HEK293 (cell line): ENCODE results near the gene DCTN1.

ENCODE experiments used
- BCL11A ChIP-seq: fragments of 450-650 bp; formaldehyde crosslinking; IDR thresholded peaks from 2 replicates; pipeline ENCODE4 v1.5.1; 2016; ENCODE audit warnings: low read depth, missing biosample characterization, missing genetic modification characterization
- GLIS1 ChIP-seq: fragments of 450-650 bp; formaldehyde crosslinking; IDR thresholded peaks from 2 replicates; pipeline ENCODE4 v1.5.1; 2016; ENCODE audit warnings: missing biosample characterization, missing genetic modification characterization
- HOXD13 ChIP-seq: sonication (generic); formaldehyde crosslinking; IDR thresholded peaks from 2 replicates; pipeline ENCODE4 v1.8.0; 2022; ENCODE audit warnings: missing genetic modification reagents, borderline replicate concordance
- MEIS1 ChIP-seq: sonication (generic); formaldehyde crosslinking; IDR thresholded peaks from 2 replicates; pipeline ENCODE4 v1.8.1; 2022; ENCODE audit warnings: missing genetic modification reagents, mild to moderate bottlenecking, borderline replicate concordance
- PRDM1 ChIP-seq: fragments of 450-650 bp; formaldehyde crosslinking; IDR thresholded peaks from 2 replicates; pipeline ENCODE4; 2016; ENCODE audit warnings: missing biosample characterization, missing genetic modification characterization
- SP3 ChIP-seq: fragments of 450-650 bp; formaldehyde crosslinking; IDR thresholded peaks from 2 replicates; pipeline ENCODE4 v1.5.1; 2016; ENCODE audit warnings: missing biosample characterization, missing genetic modification characterization
- ZFHX2 ChIP-seq: fragments of 450-650 bp; formaldehyde crosslinking; conservative IDR thresholded peaks from 2 replicates; pipeline ENCODE4 v1.5.1; 2016; ENCODE audit warnings: missing biosample characterization, missing genetic modification characterization
- ZNF121 ChIP-seq: fragments of 450-650 bp; formaldehyde crosslinking; IDR thresholded peaks from 2 replicates; pipeline ENCODE4 v1.5.1; 2016; ENCODE audit warnings: missing biosample characterization, missing genetic modification characterization
- ZNF132 ChIP-seq: fragments of 450-650 bp; formaldehyde crosslinking; IDR thresholded peaks from 2 replicates; pipeline ENCODE4 v1.5.1; 2017; ENCODE audit warnings: missing biosample characterization, missing genetic modification characterization, borderline replicate concordance
- ZNF133 ChIP-seq: fragments of 450-650 bp; formaldehyde crosslinking; IDR thresholded peaks from 2 replicates; pipeline ENCODE4 v1.5.1; 2016; ENCODE audit warnings: missing biosample characterization, missing genetic modification characterization
- ZNF16 ChIP-seq: fragments of 450-650 bp; formaldehyde crosslinking; IDR thresholded peaks from 2 replicates; pipeline ENCODE4 v1.5.1; 2016; ENCODE audit warnings: low read depth, missing biosample characterization, missing genetic modification characterization
- ZNF19 ChIP-seq: fragments of 450-650 bp; formaldehyde crosslinking; IDR thresholded peaks from 2 replicates; pipeline ENCODE4; 2016; ENCODE audit warnings: missing biosample characterization, missing genetic modification characterization, low read depth
- ZNF48 ChIP-seq: fragments of 450-650 bp; formaldehyde crosslinking; IDR thresholded peaks from 2 replicates; pipeline ENCODE4 v1.5.1; 2016; ENCODE audit warnings: missing biosample characterization, missing genetic modification characterization
- ZNF521 ChIP-seq: fragments of 450-650 bp; formaldehyde crosslinking; IDR thresholded peaks from 2 replicates; pipeline ENCODE4 v1.5.1; 2017; ENCODE audit warnings: missing biosample characterization, mild to moderate bottlenecking, missing genetic modification characterization
- ZNF548 ChIP-seq: fragments of 450-650 bp; formaldehyde crosslinking; IDR thresholded peaks from 2 replicates; pipeline ENCODE4 v1.5.1; 2016; ENCODE audit warnings: missing biosample characterization, missing genetic modification characterization
- ZNF558 ChIP-seq: fragments of 450-650 bp; formaldehyde crosslinking; IDR thresholded peaks from 2 replicates; pipeline ENCODE4 v1.5.1; 2016; ENCODE audit warnings: missing biosample characterization, missing genetic modification characterization
- ZNF600 ChIP-seq: fragments of 450-650 bp; formaldehyde crosslinking; IDR thresholded peaks from 2 replicates; pipeline ENCODE4 v1.5.1; 2016; ENCODE audit warnings: missing biosample characterization, missing genetic modification characterization
- ZNF629 ChIP-seq: fragments of 450-650 bp; formaldehyde crosslinking; IDR thresholded peaks from 2 replicates; pipeline ENCODE4 v1.5.1; 2017; ENCODE audit warnings: missing biosample characterization, missing genetic modification characterization
- ZNF701 ChIP-seq: fragments of 450-650 bp; formaldehyde crosslinking; IDR thresholded peaks from 2 replicates; pipeline ENCODE4 v1.5.1; 2016; ENCODE audit warnings: missing biosample characterization, missing genetic modification characterization
- ZSCAN16 ChIP-seq: fragments of 450-650 bp; formaldehyde crosslinking; IDR thresholded peaks from 2 replicates; pipeline ENCODE4 v1.5.1; 2016; ENCODE audit warnings: missing biosample characterization, missing genetic modification characterization
- TF ChIP-seq, protein P1 (sequence below): fragments of 450-650 bp; formaldehyde crosslinking; optimal IDR thresholded peaks from 2 replicates; pipeline ENCODE3; 2016; ENCODE audit warnings: missing biosample characterization, mild to moderate bottlenecking, missing genetic modification characterization
- TF ChIP-seq, protein P2 (sequence below): fragments of 450-650 bp; formaldehyde crosslinking; IDR thresholded peaks from 2 replicates; pipeline ENCODE4 v1.5.1; 2016; ENCODE audit warnings: missing biosample characterization, missing genetic modification characterization
- TF ChIP-seq, protein P3 (sequence below): fragments of 450-650 bp; formaldehyde crosslinking; IDR thresholded peaks from 2 replicates; pipeline ENCODE4 v1.5.1; 2016; ENCODE audit warnings: missing biosample characterization, missing genetic modification characterization
- TF ChIP-seq, protein P4 (sequence below): fragments of 450-650 bp; formaldehyde crosslinking; IDR thresholded peaks from 2 replicates; pipeline ENCODE4 v1.5.1; 2016; ENCODE audit warnings: missing biosample characterization, missing genetic modification characterization

Gene DCTN1

DNA sequence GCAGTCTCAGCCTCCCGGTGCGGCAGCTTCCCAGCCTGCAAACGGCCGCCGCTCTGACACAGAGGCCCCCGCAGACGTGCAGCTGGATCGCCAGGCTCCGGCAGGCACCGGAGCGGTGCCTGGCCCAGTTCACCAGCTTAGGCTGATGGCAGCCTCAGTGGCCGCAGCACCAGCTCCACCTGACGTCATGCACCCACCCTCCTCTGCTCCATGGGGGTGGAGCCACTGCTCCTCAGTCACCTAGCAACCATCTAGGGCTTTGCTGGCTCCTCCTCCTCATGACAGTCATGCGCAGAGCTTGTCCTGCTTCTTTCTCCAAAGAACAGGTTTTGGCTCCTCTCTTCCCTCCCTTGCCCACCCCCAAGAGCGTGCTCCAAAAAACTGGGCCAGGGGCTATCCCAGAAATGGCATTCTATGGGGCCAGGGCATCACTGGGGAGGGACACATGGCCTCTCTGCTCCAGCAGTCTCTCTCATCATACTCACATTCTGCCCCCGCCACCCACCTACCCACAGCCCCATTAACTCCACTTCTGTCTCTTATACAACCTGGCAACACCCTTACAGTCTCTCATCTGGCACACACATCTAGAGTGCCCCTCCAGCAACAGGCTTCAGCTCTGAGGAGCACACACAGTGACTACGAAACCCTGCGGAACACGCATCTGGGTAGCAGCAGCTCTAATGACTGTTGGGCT is 5.5 kb downstream of the DCTN1 start (continued):
- no peak for TF ChIP-seq ZNF558 (tag by site-specific recombination)
- TF ChIP-seq ZNF701 (tag by site-specific recombination): no peak
- no peak for TF ChIP-seq ZNF133 (tag by site-specific recombination)
- TF ChIP-seq, protein P1, sequence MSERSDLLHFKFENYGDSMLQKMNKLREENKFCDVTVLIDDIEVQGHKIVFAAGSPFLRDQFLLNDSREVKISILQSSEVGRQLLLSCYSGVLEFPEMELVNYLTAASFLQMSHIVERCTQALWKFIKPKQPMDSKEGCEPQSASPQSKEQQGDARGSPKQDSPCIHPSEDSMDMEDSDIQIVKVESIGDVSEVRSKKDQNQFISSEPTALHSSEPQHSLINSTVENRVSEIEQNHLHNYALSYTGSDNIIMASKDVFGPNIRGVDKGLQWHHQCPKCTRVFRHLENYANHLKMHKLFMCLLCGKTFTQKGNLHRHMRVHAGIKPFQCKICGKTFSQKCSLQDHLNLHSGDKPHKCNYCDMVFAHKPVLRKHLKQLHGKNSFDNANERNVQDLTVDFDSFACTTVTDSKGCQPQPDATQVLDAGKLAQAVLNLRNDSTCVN: no peak
- no peak for TF ChIP-seq ZNF521 (tag by site-specific recombination)
- TF ChIP-seq, protein P2, sequence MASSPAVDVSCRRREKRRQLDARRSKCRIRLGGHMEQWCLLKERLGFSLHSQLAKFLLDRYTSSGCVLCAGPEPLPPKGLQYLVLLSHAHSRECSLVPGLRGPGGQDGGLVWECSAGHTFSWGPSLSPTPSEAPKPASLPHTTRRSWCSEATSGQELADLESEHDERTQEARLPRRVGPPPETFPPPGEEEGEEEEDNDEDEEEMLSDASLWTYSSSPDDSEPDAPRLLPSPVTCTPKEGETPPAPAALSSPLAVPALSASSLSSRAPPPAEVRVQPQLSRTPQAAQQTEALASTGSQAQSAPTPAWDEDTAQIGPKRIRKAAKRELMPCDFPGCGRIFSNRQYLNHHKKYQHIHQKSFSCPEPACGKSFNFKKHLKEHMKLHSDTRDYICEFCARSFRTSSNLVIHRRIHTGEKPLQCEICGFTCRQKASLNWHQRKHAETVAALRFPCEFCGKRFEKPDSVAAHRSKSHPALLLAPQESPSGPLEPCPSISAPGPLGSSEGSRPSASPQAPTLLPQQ (tag by site-specific recombination): no peak
- TF ChIP-seq HOXD13 (CRISPR knock-in tag): no peak
- TF ChIP-seq, protein P3, sequence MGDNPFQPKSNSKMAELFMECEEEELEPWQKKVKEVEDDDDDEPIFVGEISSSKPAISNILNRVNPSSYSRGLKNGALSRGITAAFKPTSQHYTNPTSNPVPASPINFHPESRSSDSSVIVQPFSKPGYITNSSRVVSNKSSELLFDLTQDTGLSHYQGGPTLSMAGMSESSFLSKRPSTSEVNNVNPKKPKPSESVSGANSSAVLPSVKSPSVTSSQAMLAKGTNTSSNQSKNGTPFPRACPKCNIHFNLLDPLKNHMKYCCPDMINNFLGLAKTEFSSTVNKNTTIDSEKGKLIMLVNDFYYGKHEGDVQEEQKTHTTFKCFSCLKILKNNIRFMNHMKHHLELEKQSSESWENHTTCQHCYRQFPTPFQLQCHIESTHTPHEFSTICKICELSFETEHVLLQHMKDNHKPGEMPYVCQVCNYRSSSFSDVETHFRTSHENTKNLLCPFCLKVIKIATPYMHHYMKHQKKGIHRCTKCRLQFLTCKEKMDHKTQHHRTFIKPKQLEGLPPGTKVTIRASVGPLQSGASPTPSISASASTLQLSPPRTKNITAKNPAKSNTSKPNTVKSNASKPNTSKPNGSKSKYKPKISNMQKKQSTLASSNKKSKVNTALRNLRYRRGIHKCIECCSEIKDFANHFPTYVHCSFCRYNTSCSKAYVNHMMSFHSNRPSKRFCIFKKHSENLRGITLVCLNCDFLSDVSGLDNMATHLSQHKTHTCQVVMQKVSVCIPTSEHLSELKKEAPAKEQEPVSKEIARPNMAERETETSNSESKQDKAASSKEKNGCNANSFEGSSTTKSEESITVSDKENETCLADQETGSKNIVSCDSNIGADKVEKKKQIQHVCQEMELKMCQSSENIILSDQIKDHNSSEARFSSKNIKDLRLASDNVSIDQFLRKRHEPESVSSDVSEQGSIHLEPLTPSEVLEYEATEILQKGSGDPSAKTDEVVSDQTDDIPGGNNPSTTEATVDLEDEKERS (tag by site-specific recombination): no peak
- no peak for TF ChIP-seq GLIS1
- TF ChIP-seq ZNF19 (tag by site-specific recombination): no peak
- TF ChIP-seq, protein P4, sequence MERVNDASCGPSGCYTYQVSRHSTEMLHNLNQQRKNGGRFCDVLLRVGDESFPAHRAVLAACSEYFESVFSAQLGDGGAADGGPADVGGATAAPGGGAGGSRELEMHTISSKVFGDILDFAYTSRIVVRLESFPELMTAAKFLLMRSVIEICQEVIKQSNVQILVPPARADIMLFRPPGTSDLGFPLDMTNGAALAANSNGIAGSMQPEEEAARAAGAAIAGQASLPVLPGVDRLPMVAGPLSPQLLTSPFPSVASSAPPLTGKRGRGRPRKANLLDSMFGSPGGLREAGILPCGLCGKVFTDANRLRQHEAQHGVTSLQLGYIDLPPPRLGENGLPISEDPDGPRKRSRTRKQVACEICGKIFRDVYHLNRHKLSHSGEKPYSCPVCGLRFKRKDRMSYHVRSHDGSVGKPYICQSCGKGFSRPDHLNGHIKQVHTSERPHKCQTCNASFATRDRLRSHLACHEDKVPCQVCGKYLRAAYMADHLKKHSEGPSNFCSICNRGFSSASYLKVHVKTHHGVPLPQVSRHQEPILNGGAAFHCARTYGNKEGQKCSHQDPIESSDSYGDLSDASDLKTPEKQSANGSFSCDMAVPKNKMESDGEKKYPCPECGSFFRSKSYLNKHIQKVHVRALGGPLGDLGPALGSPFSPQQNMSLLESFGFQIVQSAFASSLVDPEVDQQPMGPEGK (tag by site-specific recombination): no peak
- peak; percentile 43; the same call in 1 of the 2 replicates for TF ChIP-seq SP3 (tag by site-specific recombination)
- peak; percentile 59 for TF ChIP-seq ZNF629
- TF ChIP-seq BCL11A (tag by site-specific recombination): no peak
- no peak for TF ChIP-seq ZNF121 (tag by site-specific recombination)
- TF ChIP-seq ZNF600 (tag by site-specific recombination): 0 out of 2 replicates have a peak, but pooled peaks have one; percentile 18
- TF ChIP-seq ZNF16 (tag by site-specific recombination): no peak
- TF ChIP-seq PRDM1 (tag by site-specific recombination): no peak
- TF ChIP-seq ZNF48 (tag by site-specific recombination): no peak
- TF ChIP-seq ZNF132 (tag by site-specific recombination): no peak
- no peak for TF ChIP-seq MEIS1
- TF ChIP-seq ZNF548: no peak
- no peak for TF ChIP-seq ZSCAN16
- TF ChIP-seq ZFHX2 (tag by site-specific recombination): peak; percentile 74
